GM13976 (cell line): ENCODE measurements around the gene TNS3.

Source experiments
- DNase-seq: peaks from one replicate; pipeline ENCODE4 v3.0.0; 2012; ENCODE audit warnings: low spot score
- CTCF ChIP-seq: IDR thresholded peaks from 2 replicates; pipeline ENCODE4 v1.5.1; 2012; ENCODE audit warnings: borderline replicate concordance, mild to moderate bottlenecking; ENCODE audit not compliant: insufficient read depth; ENCODE audit errors: extremely low read depth, missing control alignments, control extremely low read depth
- in situ Hi-C: fragments of 300-500 bp; cut with MboI; formaldehyde crosslinking; loops from one replicate; pipeline ENCODE4 v1.12.0; 2022; ENCODE audit warnings: low sequenced_read_pairs, mixed read lengths, inconsistent platforms; ENCODE audit not compliant: unreplicated experiment

Gene TNS3

GRCh38 chr7:47529405-47529804 is 52.5 kb downstream of the TNS3 start:
- in situ Hi-C loops = no loop called here
- no peak for TF ChIP-seq CTCF
- DNase-seq = no peak

GRCh38 chr7:47528471-47528870 is 53.4 kb downstream of the TNS3 start:
- in situ Hi-C loops = no loop called here
- TF ChIP-seq CTCF = no peak
- DNase-seq = no peak

- TF ChIP-seq CTCF = no peak
- in situ Hi-C loops = no loop called here
- no peak for DNase-seq
Measured at GRCh38 chr7:47526466-47526865, 55.4 kb downstream of the TNS3 start.

GRCh38 chr7:47525066-47525623 is 56.8 kb downstream of the TNS3 start:
- DNase-seq = no peak
- in situ Hi-C loops = no loop called here
- no peak for TF ChIP-seq CTCF

- in situ Hi-C loops = no loop called here
- no peak for DNase-seq
- no peak for TF ChIP-seq CTCF
Measured at GRCh38 chr7:47523401-47523800, 58.5 kb downstream of the TNS3 start.

GRCh38 chr7:47521816-47522561 is 59.9 kb downstream of the TNS3 start:
- no peak for TF ChIP-seq CTCF
- in situ Hi-C loops = no loop called here
- no peak for DNase-seq
